HG03342 (cell line): ENCODE measurements around the gene SMIM24.
"Not testable (repeated sequence)": the region's sequence is repeated elsewhere in the genome, so short reads cannot be mapped to it uniquely, and the experiment has no call there.

Experiments
- ATAC-seq: cut with Tn5 transposase; IDR thresholded peaks from one replicate; pipeline ENCODE4 v1.9.1; 2021; ENCODE audit warnings: mild to moderate bottlenecking, moderate library complexity; ENCODE audit not compliant: unreplicated experiment

Gene SMIM24

GRCh38 chr19:3440082-3440481 lies 40.2 kb downstream of the SMIM24 start:
- no peak for ATAC-seq

GRCh38 chr19:3434630-3435553 lies 45.4 kb downstream of the SMIM24 start:
- ATAC-seq = peak; percentile 82

- no peak for ATAC-seq
Measured at GRCh38 chr19:3433805-3434540, 46.4 kb downstream of the SMIM24 start.

GRCh38 chr19:3433313-3433712 lies 47.0 kb downstream of the SMIM24 start:
- no peak for ATAC-seq

GRCh38 chr19:3431760-3432397 lies 48.4 kb downstream of the SMIM24 start:
- ATAC-seq = no peak

- ATAC-seq = not testable (repeated sequence)
Measured at GRCh38 chr19:3430366-3430680, 50.0 kb downstream of the SMIM24 start.

- no peak for ATAC-seq
Measured at GRCh38 chr19:3426433-3426832, 53.9 kb downstream of the SMIM24 start.
